ENCODE results near the gene TNN. TPM values are rescaled to one million over a fixed set of nuclear protein-coding genes. Genes with fewer than 3 reads are reported as not detected.

The TNN gene
- total RNA-seq, 2 donors from 2014 or later: 0.09 TPM; not detected in 1

DNA sequence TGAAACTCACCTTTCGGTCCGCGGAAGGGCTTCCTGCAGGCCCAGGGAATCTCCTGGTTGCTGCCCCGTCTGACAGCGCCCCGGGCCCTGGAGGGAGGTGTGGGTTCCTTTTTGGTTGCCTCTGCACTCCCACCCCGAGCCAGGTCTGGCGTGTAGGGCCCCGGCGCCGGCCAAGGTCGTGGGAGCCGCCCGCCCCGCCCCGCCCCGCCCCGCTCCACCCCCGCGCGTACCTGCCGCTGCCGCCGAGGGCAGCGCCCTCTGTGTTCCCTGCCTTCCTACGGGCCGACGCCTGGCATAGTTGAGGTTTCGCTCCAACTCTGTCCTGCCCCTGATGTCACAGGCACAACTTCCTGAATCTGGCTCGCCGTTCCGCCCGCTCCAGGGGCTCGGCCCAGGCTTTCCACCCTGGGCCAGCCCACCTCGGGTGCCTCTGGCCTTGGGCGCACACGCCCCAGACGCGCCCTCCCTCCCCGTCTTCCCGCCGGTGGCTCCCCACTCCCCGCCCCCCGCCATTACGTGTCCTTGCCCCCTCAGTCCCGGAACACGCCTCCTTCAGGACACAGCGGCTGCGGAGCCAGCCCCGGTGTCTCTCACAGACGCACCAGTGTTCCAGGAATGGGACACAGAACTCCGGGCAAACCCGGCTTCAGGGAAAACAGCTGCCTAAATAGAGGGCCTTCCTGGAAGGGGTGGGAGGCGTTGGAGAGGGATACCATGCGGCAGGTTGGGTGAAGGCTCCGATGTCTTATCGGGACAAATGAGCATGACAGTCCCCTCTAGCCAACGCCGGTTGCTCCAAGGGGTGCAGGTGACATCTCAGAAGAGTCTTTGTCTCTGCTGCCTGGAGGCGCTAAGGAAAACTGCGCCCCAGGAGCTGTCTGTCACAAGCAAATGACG is 125.2 kb downstream of the TNN start, which contains the start of gene KIAA0040:
Gene KIAA0040, minus strand, starts transcription at position 147 of the 897 bp plus-strand sequence. CDS start 31,763 bp downstream, outside the sequence.
- peaks cover 31% of the 10 kb centered on the region for H3K27me3 ChIP-seq (ENCODE audit: control insufficient read depth, insufficient read depth, low read length, poor library complexity, severe bottlenecking)
- peak within 1 kb of the TSS; percentile 48 for H3K9ac ChIP-seq (ENCODE audit: extremely low read depth, low read length, poor library complexity, severe bottlenecking)
- H3K4me3 Mint-ChIP-seq: peak within 1 kb of the TSS; percentile 71
- H3K36me3 ChIP-seq (ENCODE audit: control insufficient read depth, insufficient read depth, low read length): no peaks in the 10 kb centered on the region
- DNase-seq: peak; percentile 91
- 3 to 43% methylated on average over 3 to 62 of the region's 62 CpGs for WGBS, 2 experiments (ENCODE audit: insufficient coverage in 1 of 2, insufficient read length in 1 of 2)
- peaks cover 19% of the 10 kb centered on the region for H3K4me1 Mint-ChIP-seq
- peak within 1 kb of the TSS; percentile 53 for H3K27ac Mint-ChIP-seq
- no peaks in the 10 kb centered on the region for H3K9me3 ChIP-seq (ENCODE audit: control insufficient read depth, low read length)
- H3K27me3 Mint-ChIP-seq (ENCODE audit: insufficient read depth): peaks cover 28% of the 10 kb centered on the region
- no peaks in the 10 kb centered on the region for H3K9me3 Mint-ChIP-seq
- TF ChIP-seq, protein P1, sequence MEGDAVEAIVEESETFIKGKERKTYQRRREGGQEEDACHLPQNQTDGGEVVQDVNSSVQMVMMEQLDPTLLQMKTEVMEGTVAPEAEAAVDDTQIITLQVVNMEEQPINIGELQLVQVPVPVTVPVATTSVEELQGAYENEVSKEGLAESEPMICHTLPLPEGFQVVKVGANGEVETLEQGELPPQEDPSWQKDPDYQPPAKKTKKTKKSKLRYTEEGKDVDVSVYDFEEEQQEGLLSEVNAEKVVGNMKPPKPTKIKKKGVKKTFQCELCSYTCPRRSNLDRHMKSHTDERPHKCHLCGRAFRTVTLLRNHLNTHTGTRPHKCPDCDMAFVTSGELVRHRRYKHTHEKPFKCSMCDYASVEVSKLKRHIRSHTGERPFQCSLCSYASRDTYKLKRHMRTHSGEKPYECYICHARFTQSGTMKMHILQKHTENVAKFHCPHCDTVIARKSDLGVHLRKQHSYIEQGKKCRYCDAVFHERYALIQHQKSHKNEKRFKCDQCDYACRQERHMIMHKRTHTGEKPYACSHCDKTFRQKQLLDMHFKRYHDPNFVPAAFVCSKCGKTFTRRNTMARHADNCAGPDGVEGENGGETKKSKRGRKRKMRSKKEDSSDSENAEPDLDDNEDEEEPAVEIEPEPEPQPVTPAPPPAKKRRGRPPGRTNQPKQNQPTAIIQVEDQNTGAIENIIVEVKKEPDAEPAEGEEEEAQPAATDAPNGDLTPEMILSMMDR (conservative IDR thresholded peaks at IDR 0.05): peak; percentile 48
- H3K4me1 ChIP-seq (ENCODE audit: control insufficient read depth, insufficient read depth, low read length): no peaks in the 10 kb centered on the region
- no peak within 1 kb of the TSS for H3K27ac ChIP-seq (ENCODE audit: low read depth, low read length)
- peak within 1 kb of the TSS; percentile 94 for H3K4me3 ChIP-seq (ENCODE audit: low read length)
- H3K36me3 Mint-ChIP-seq (ENCODE audit: low read depth): no peaks in the 10 kb centered on the region

DNA sequence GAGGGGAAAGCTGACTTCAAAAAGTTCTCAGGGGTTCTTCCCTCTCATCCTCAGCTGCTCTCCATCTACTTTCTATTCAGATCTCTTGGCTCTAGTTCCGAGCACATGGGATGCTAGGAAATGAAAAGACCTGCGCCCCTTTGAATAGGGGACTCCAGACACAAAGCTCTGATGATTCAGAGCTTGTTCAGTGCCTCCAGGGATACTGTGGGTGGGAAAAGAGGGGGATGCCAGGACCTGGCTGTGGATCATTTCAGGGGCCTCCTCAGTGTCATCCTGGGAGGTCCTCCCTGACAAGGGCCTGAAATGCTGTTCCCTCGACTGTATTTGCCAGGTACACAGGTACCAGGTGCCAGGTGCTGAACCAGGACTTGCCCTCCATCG is 125.9 kb downstream of the TNN start:
- TF ChIP-seq, protein P1 (conservative IDR thresholded peaks at IDR 0.05): no peak
- no peak overlapping the region for H3K9ac ChIP-seq (ENCODE audit: extremely low read depth, low read length, poor library complexity, severe bottlenecking)

DNA sequence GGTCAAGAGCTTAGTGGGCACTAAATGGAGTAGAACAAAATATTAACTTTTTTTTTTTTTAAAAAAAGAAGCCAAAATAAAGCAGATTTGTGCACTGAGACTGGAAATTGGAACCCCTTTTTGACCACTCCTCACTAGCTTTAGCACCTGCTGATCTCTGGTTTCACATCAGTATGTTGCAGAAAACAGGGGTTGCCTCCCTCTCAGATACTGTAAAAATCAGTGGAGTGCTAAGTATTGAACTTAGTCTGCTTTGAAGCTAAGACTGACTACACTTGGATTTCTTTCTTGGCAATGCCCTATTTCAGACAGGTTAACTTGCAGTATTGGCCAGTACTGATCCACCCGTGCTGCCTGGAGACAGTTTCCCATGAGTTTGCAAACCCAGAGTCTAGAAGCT is 127.6 kb downstream of the TNN start:
- WGBS, 2 experiments (ENCODE audit: insufficient coverage in 1 of 2, insufficient read length in 1 of 2): 0% methylated on average over 1 of the region's 1 CpG
- peaks cover 31% of the 10 kb centered on the region for H3K27me3 ChIP-seq (ENCODE audit: control insufficient read depth, insufficient read depth, low read length, poor library complexity, severe bottlenecking)

More for the DNA sequence above, 125.9 kb downstream of the TNN start:
- no peaks in the 10 kb centered on the region for H3K36me3 Mint-ChIP-seq (ENCODE audit: low read depth)
- H3K9me3 Mint-ChIP-seq: no peaks in the 10 kb centered on the region
- no peaks in the 10 kb centered on the region for H3K4me1 ChIP-seq (ENCODE audit: control insufficient read depth, insufficient read depth, low read length)
- H3K9me3 ChIP-seq (ENCODE audit: control insufficient read depth, low read length): no peaks in the 10 kb centered on the region
- H3K36me3 ChIP-seq (ENCODE audit: control insufficient read depth, insufficient read depth, low read length): no peaks in the 10 kb centered on the region
- peaks cover 29% of the 10 kb centered on the region for H3K27me3 Mint-ChIP-seq (ENCODE audit: insufficient read depth)
- no peak overlapping the region for H3K27ac Mint-ChIP-seq
- H3K4me1 Mint-ChIP-seq: peaks cover 19% of the 10 kb centered on the region
- no peak overlapping the region for H3K27ac ChIP-seq (ENCODE audit: low read depth, low read length)
- peaks cover 31% of the 10 kb centered on the region for H3K27me3 ChIP-seq (ENCODE audit: control insufficient read depth, insufficient read depth, low read length, poor library complexity, severe bottlenecking)
- H3K4me3 Mint-ChIP-seq: peak overlapping the region; percentile 71
- peak overlapping the region; percentile 94 for H3K4me3 ChIP-seq (ENCODE audit: low read length)
- WGBS, 2 experiments (ENCODE audit: insufficient coverage in 1 of 2, insufficient read length in 1 of 2): 71 to 82% methylated on average over 3 to 4 of the region's 4 CpGs
- DNase-seq: no peak

More for the DNA sequence above, 127.6 kb downstream of the TNN start:
- Histone ChIP-seq H3K36me3 (ENCODE audit: control insufficient read depth, insufficient read depth, low read length) (no peaks in the 10 kb centered on the region), H3K9me3 (ENCODE audit: control insufficient read depth, low read length) (no peaks in the 10 kb centered on the region), H3K4me1 (ENCODE audit: control insufficient read depth, insufficient read depth, low read length) (no peaks in the 10 kb centered on the region), H3K9ac (ENCODE audit: extremely low read depth, low read length, poor library complexity, severe bottlenecking) (no peak overlapping the region), H3K27ac (ENCODE audit: low read depth, low read length) (no peak overlapping the region), H3K4me3 (ENCODE audit: low read length) (no peak overlapping the region)
- H3K27ac Mint-ChIP-seq: no peak overlapping the region
- H3K4me1 Mint-ChIP-seq: peaks cover 18% of the 10 kb centered on the region
- H3K4me3 Mint-ChIP-seq: no peak overlapping the region
- H3K9me3 Mint-ChIP-seq: no peaks in the 10 kb centered on the region
- DNase-seq: no peak
- TF ChIP-seq, protein P1 (conservative IDR thresholded peaks at IDR 0.05): no peak
- peaks cover 31% of the 10 kb centered on the region for H3K27me3 Mint-ChIP-seq (ENCODE audit: insufficient read depth)
- H3K36me3 Mint-ChIP-seq (ENCODE audit: low read depth): no peaks in the 10 kb centered on the region

All from endodermal cell (in vitro differentiated cells).